Measurements from ENCODE around the gene LARP1.

DNA sequence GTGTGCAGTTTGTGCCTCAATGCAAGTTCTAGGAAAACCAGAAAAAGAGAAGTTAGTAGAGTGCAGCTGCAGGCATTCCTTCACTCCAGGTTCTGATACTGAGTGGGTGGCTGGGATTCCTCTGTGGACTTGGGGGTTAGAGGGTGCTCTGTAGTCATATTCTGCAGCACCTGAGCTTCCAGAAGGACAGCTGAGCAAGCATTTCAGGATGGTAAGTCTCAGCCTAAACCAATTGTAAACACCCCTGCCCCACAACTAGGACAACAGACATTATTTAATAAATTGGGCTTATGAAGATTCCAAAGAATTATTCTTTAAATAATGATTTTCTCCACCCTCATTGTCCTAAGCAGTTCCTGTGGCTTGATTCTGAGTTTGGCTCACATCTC is 86.1 kb downstream of the LARP1 start:
- TF ChIP-seq, protein P1, sequence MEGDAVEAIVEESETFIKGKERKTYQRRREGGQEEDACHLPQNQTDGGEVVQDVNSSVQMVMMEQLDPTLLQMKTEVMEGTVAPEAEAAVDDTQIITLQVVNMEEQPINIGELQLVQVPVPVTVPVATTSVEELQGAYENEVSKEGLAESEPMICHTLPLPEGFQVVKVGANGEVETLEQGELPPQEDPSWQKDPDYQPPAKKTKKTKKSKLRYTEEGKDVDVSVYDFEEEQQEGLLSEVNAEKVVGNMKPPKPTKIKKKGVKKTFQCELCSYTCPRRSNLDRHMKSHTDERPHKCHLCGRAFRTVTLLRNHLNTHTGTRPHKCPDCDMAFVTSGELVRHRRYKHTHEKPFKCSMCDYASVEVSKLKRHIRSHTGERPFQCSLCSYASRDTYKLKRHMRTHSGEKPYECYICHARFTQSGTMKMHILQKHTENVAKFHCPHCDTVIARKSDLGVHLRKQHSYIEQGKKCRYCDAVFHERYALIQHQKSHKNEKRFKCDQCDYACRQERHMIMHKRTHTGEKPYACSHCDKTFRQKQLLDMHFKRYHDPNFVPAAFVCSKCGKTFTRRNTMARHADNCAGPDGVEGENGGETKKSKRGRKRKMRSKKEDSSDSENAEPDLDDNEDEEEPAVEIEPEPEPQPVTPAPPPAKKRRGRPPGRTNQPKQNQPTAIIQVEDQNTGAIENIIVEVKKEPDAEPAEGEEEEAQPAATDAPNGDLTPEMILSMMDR (conservative IDR thresholded peaks at IDR 0.05; ENCODE audit: low read depth, low read length): no peak
- TF ChIP-seq EZH2 (IDR thresholded peaks at IDR 0.05; ENCODE audit: low read length, unreplicated experiment): no peak
- no peak for TF ChIP-seq EZH2phosphoT487 (IDR thresholded peaks at IDR 0.05; ENCODE audit: borderline replicate concordance, low read length)
